NCI-H524 (cell line): ENCODE results near the gene CD1B.
"Not testable (repeated sequence)": the region's sequence is repeated elsewhere in the genome, so short reads cannot be mapped to it uniquely, and the experiment has no call there.

Experiments used
- DNase-seq, 2 experiments: peaks; one replicate each; lab custom pipeline; 2025; lab: John Stamatoyannopoulos, UW

Gene CD1B

DNA sequence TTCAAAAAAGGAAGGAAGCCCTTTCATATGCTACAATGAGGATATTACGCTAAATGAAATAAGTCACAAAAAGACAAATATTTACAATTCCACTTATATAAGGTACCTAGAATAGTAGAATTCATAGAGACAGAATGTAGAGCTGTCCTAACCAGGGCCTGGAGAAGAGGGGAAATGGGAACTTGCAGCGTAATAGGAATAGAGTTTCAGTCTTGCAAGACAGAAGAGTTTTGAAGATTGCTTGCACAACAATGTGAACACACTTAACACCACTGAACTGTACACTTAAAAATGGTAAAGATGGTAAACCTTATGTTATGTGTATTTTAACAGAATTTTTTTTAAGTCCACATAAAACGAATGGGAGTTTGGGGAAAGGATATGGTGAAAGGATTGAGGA lies 2.9 kb downstream of the CD1B start:
- DNase-seq, result no peak

DNA sequence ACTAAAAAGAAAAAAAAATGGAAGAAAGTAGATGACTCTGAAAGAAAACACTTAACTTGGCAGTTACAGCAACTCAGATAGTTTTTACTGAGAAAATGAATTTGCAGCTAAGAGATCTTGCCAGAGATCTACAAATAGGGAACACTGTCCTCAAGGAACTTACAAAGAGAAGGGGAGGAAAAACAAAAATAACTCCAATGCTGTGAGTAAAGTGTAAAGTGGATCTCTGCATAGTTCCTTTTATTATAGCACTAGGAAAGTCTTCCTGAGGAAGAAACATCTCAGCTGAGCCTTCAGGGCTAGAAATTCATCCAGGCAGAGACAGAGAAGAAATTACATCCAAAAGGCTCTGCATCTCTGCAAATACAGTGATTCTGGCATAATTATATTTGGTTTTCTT lies 3.9 kb downstream of the CD1B start:
- DNase-seq, result no peak

DNA sequence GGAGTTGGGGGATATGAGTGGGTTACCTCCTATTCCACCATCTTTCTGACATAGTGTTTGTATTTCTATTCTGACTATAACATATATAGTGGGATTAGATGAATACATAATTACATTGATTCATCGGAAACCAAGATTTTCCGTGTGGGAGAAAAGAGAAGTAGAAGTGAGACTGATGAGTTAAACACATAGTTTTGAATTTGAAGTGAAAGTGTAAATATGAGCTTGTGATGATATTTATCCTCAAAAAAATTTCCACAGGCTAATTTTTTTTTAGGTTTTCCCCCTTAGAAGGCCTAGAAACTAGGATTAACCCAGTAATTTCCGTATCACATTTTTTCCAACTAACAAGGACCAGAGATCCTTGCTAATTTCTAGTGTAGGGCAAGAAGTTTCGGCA lies 6.9 kb downstream of the CD1B start:
- DNase-seq, result no peak

DNA sequence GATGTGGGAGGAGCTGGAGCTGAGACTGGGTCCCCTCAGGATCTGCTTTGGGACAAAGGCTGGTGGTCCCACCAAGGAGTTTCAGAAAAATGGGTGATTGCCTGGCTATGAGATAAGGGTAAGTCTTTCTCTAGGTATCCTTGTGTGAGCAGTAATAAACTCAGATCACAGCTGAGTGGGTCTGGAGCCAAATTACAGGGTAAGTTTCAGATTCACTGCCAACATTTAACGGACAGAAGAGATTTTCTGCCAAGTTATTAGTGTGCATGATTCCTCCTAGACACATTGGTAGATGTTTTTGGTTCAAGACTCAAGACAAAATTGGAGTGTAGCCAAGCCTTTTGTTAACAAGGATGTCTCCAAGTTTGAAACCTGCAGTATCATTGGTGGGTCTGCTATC lies 7.5 kb downstream of the CD1B start:
- DNase-seq, result no peak

DNA sequence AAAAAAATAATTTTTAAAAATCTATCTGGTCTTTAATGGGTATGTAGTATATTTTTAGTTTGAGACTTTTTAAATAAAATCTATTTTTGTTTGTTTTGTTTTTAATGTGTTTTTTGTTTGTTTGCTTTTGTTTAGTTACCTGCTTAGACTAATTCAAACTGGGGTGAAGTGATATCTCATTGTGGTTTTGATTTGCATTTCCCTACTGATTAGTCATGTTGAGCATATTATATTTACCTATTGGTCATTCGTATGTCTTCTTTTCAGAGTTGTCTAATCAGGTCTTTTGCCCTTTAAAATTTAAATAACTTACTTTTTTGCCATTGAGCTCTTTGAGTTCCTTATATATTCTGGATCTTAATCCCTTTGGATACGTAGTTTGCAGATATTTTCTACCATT lies 20.3 kb downstream of the CD1B start:
- DNase-seq, result no peak

DNA sequence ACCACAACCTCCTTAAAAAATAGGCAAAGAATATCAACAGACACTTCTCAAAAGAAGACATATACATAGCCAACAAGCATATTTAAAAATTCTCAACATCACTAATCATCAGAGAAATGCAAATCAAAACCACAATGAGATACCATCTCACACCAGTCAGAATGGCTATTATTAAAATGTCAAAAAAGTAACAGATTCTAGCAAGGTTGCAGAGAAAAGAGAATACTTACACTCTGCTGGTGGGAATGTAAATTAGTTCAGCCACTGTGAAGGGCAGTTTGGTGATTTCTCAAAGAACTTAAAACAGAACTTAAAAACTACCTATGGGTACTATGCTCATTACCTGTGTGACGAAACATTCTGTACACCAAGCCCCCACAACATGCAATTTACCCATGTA lies 20.7 kb downstream of the CD1B start:
- no peak for DNase-seq

DNA sequence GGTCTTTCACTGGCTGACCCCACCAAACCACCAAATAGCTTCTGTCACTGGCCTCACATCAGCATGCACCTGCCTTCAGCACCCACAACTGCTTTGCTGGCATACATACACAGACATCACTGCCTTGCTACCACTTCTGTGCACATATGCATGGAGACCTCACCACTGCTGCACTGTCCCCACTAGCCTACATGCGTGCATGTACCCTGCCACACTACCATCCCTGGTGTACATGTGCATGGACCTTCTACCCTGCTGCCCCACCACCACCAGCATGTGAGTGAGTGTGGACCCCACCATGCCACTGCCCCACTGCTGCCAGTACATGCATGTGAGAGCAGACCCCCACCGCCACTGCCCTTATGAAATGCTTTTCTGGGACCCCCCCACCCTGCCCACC lies 35.5 kb downstream of the CD1B start:
- no peak for DNase-seq

DNA sequence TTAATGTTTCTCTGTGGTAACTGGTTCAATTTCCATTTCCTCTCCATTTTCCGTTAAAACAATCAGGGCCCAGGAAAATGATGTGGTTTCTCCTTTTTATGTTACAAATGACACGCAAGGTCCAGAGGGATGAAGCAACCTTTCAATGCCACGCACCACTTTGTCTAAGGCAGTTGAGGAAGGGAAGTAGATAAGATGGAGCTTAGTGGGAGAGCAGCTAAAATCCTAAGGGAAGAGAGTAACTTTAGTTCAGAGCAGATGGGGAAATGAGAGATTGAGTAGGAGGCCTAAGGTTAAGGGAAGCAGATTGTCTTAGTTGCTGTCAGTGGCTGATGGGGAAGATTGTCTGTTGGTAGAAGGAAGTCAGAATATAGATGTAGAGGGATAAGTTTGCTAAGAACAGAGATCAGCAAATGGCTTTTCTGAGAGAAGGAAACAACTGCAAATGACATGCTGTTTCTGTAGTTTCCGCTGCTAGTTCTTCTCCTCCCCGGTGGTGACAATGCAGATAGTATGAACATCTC lies 40.9 kb downstream of the CD1B start:
- DNase-seq, result no peak

DNA sequence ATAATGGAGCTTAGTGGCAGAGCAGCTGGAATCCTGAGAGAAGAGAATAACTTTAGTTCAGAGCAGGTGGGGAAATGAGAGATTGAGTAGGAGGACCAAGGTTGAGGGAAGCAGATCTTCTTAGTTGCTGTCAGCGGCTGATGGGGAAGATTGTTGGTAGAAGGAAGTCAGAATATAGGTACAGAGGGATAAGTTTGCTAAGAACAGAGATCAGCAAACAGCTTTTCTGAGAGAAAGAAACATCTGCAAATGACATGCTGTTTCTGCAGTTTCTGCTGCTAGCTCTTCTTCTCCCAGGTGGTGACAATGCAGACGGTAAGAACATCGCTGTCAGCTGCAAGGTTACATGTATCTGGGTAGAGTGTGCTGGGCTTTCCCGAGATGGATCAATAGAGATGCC lies 41.5 kb downstream of the CD1B start, which contains the start of gene CD1C:
Gene CD1C (plus strand): TSS at position 113 of the 400 bp plus-strand sequence. CDS start 142 bp downstream, at position 255.
- no peak for DNase-seq

DNA sequence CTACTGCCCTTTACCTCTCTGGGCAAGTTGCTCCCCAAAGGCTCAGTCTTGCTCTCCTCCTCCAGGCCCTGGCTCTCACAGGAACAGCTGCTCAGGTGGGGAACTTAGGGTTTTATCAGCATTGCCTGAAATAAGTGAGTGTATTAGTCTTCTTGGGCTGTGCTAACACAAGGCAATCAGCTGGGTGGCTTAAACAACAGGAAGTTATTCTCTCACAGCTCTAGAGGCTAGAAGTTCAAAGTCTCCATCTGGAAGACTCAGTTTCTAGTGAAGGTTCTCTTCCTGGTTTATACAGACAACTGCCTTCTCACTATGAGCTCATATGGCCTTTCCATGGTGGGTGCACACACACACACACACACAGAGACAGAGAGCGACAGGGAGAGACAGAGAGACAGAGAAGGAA lies 44.4 kb downstream of the CD1B start:
- DNase-seq, result no peak

DNA sequence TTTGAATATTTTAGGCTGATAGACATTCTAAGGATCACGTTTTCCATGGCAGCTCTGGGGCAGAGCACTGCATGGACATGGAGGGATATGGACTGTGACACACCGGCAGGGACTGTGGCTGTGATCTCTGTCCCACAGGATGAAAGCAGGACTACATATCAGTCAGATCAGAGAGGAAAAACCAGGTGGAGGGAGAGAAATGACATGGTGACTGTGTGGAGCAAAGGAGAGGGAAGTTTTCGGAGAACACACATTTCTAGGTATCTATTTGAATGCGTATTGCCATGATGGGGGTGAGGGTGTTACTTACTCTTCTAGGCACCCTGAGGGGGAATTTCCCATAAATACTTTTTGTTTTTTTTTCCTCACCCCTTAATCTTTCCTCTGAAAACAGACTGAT lies 44.8 kb downstream of the CD1B start:
- DNase-seq, result no peak

DNA sequence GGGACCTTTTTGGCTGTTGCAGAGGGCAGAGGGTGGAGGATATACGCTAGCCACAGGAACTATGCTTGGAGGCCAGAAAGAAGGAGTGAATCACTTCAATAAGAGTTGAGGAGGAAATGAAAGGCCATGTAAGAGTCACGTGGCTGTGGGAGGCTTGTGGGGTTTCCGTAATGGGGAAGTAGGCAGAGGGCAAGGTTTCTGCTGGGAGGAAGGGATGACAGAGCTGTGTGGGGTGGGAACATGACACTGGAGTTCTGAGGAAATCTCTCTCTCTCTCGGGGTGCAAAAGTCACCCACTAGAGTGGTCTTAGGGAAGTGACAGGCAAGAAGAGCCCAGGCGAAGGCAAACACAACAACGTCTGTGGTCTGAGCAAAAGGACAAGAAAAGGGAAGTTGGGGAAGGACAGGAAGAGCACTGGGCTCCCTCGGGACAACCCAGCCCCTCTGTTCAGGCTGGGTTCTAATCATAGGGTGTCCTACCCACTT lies 45.5 kb downstream of the CD1B start:
- no peak for DNase-seq

DNA sequence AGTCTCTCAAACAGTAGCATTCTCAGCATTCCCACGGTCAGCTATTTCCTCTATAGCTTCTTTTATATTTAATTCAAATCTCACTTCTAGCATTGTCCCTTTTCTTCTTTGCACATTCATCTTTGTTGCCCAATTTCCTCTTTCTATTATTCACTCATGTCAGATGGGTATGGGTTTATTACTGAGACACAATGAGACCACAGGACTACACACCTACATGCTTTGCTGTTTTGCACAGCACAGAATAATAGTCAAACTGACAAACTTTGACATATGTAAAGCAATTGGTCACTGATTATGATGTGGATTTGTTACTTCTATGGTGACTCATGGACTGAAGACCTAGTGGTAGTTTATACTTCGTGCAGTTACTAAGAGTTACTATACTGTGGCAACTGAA lies 47.4 kb downstream of the CD1B start:
- no peak for DNase-seq

DNA sequence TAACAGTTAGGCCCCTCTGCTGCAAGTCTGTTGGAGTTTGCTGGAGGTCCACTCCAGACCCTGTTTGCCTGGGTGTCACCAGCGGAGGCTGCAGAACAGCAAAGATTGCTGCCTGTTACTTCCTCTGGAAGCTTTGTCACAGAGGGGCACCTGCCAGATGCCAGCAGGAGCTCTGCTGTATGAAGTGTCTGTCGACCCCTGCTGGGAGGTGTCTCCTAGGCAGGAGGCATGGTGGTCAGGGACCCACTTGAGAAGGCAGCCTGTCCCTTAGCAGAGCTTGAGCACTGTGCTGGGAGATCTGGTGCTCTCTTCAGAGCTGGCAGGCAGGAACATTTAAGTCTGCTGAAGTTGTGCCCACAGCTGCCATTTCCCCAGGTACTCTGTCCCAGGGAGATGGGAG lies 48.9 kb downstream of the CD1B start:
- not testable (repeated sequence) for DNase-seq
